GM21576 (cell line): ENCODE data around the gene SERBP1.
"Not testable (repeated sequence)": the region's sequence is repeated elsewhere in the genome, so short reads cannot be mapped to it uniquely, and the experiment has no call there.

ENCODE experiments used
- ATAC-seq: cut with Tn5 transposase; IDR thresholded peaks from one replicate; pipeline ENCODE4 v1.9.1; 2021; ENCODE audit warnings: mild to moderate bottlenecking, moderate library complexity; ENCODE audit not compliant: unreplicated experiment

The SERBP1 gene

GRCh38 chr1:67413101-67413500 is 17.1 kb downstream of the SERBP1 start:
- not testable (repeated sequence) for ATAC-seq

- no peak for ATAC-seq
Observed at GRCh38 chr1:67408148-67408547, 22.1 kb downstream of the SERBP1 start.

- ATAC-seq = no peak
Observed at GRCh38 chr1:67407498-67407897, 22.7 kb downstream of the SERBP1 start.

- ATAC-seq = no peak
Observed at GRCh38 chr1:67405473-67406245, 24.5 kb downstream of the SERBP1 start.

- ATAC-seq = no peak
Observed at GRCh38 chr1:67404212-67404620, 26.0 kb downstream of the SERBP1 start.

GRCh38 chr1:67401443-67401842 is 28.8 kb downstream of the SERBP1 start:
- no peak for ATAC-seq

GRCh38 chr1:67400029-67400786 is 30.0 kb downstream of the SERBP1 start:
- not testable (repeated sequence) for ATAC-seq

- no peak for ATAC-seq
Observed at GRCh38 chr1:67399199-67399993, 30.8 kb downstream of the SERBP1 start.

GRCh38 chr1:67394548-67394947 is 35.7 kb downstream of the SERBP1 start:
- no peak for ATAC-seq

- ATAC-seq = no peak
Observed at GRCh38 chr1:67393737-67394136, 36.5 kb downstream of the SERBP1 start.

GRCh38 chr1:67393240-67393639 is 37.0 kb downstream of the SERBP1 start:
- ATAC-seq = no peak

GRCh38 chr1:67390041-67390887 is 39.9 kb downstream of the SERBP1 start:
- no peak for ATAC-seq

GRCh38 chr1:67383999-67384638 is 46.1 kb downstream of the SERBP1 start:
- no peak for ATAC-seq

GRCh38 chr1:67382292-67382691 is 47.9 kb downstream of the SERBP1 start:
- ATAC-seq = no peak

- no peak for ATAC-seq
Observed at GRCh38 chr1:67381154-67381553, 49.0 kb downstream of the SERBP1 start.

GRCh38 chr1:67377253-67377652 is 52.9 kb downstream of the SERBP1 start:
- ATAC-seq = no peak

- ATAC-seq = no peak
Observed at GRCh38 chr1:67376381-67376780, 53.8 kb downstream of the SERBP1 start.

GRCh38 chr1:67372898-67373297 is 57.3 kb downstream of the SERBP1 start:
- ATAC-seq = no peak

GRCh38 chr1:67372136-67372535 is 58.1 kb downstream of the SERBP1 start:
- no peak for ATAC-seq

GRCh38 chr1:67371681-67372080 is 58.5 kb downstream of the SERBP1 start:
- ATAC-seq = no peak
